Activated T-helper 17 cell treated with anti-CD3 and anti-CD28 coated beads, Interleukin-2, amount 50 U/mL, for 72 hours (primary cell): ENCODE results near the gene SLC27A1. TPM values are rescaled to one million over a fixed set of nuclear protein-coding genes. Genes with fewer than 3 reads are reported as not detected.

Experiments used
- ATAC-seq: fragments of 150-1000 bp; cut with Tn5 transposase; replicated peaks from 2 replicates; pipeline ENCODE4 v1.10.0; 2021; ENCODE audit warnings: mild to moderate bottlenecking, moderate library complexity
- H3K27ac Mint-ChIP-seq: one replicate; pipeline ENCODE4 v1.8.0; 2022; ENCODE audit warnings: mixed read lengths
- H3K27me3 Mint-ChIP-seq: one replicate; pipeline ENCODE4 v1.8.0; 2022; ENCODE audit warnings: mixed read lengths
- H3K36me3 Mint-ChIP-seq: one replicate; pipeline ENCODE4 v1.8.0; 2022; ENCODE audit warnings: low read depth, mild to moderate bottlenecking, mixed read lengths
- H3K4me1 Mint-ChIP-seq: one replicate; pipeline ENCODE4 v1.8.0; 2022; ENCODE audit warnings: mixed read lengths
- H3K4me3 Mint-ChIP-seq: one replicate; pipeline ENCODE4 v1.8.0; 2022; ENCODE audit warnings: mild to moderate bottlenecking, mixed read lengths
- H3K9me3 Mint-ChIP-seq: one replicate; pipeline ENCODE4 v1.8.0; 2022; ENCODE audit warnings: mixed read lengths
- total RNA-seq, 2 donors: library from RNA; stranded (reverse); gene quantifications; one replicate each; pipeline ENCODE4 v1.2.3, GENCODE V29; 2022

Gene SLC27A1
- total RNA-seq, 2 donors from 2014 or later: 3.8 to 6.7 TPM

- Mint-ChIP-seq H3K27me3 (no peaks in the 10 kb centered on the region), H3K4me1 (peaks cover 13% of the 10 kb centered on the region), H3K36me3 (no peaks in the 10 kb centered on the region), H3K9me3 (peaks cover 5% of the 10 kb centered on the region), H3K4me3 (no peak overlapping the region), H3K27ac (no peak overlapping the region)
- peak; percentile 34 for ATAC-seq
Observed at GRCh38 chr19:17526922-17527321, 56.6 kb downstream of the SLC27A1 start.

DNA sequence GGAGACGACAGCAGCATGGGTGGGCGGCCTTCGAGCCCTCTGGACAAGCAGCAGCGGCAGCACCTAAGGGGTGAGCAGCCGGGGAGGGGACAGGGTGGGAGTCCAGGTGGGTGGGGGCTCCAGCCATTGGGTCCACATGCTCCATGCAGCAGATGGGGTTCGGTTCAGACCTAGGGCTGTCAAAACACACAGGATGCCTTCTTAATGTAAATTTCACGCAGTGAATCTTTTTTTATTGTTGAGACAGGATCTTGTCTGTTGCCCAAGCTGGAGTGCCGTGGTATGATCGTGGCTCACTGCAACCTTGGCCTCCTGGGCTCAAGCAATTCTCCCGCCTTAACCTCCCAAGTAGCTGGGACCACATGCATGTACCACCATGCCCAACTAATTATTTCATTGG, 57.0 kb downstream of the SLC27A1 start:
- Mint-ChIP-seq H3K36me3 (no peaks in the 10 kb centered on the region), H3K4me1 (peaks cover 13% of the 10 kb centered on the region), H3K4me3 (no peak overlapping the region), H3K27me3 (no peaks in the 10 kb centered on the region), H3K27ac (no peak overlapping the region), H3K9me3 (peaks cover 5% of the 10 kb centered on the region)
- ATAC-seq: no peak

DNA sequence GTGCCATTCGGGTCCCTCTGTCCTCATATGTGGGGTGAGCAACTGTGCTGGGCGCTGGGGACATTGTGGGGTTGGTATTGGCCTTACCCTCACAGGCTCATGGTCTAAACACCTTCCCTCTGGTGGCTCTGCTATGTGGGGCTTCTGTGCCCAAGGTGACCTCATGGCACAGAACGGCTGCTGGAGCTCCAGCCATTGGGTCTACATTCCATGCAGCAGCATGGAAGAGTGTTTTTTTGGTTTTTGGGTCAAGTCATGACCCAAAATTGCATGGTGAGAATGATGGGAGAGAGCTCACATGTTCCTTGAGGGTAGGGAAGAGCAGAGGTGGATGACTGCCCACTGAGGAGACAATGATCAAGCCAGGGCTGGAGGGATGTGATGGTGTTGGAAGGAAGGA, 58.3 kb downstream of the SLC27A1 start:
- Mint-ChIP-seq H3K4me1 (peaks cover 5% of the 10 kb centered on the region), H3K36me3 (no peaks in the 10 kb centered on the region), H3K4me3 (no peak overlapping the region), H3K27me3 (no peaks in the 10 kb centered on the region), H3K9me3 (peaks cover 5% of the 10 kb centered on the region), H3K27ac (no peak overlapping the region)
- no peak for ATAC-seq

GRCh38 chr19:17529239-17530158, 59.2 kb downstream of the SLC27A1 start:
- Mint-ChIP-seq H3K36me3 (no peaks in the 10 kb centered on the region), H3K9me3 (peaks cover 5% of the 10 kb centered on the region), H3K4me1 (no peaks in the 10 kb centered on the region), H3K27me3 (no peaks in the 10 kb centered on the region), H3K27ac (no peak overlapping the region), H3K4me3 (no peak overlapping the region)
- ATAC-seq: no peak

DNA sequence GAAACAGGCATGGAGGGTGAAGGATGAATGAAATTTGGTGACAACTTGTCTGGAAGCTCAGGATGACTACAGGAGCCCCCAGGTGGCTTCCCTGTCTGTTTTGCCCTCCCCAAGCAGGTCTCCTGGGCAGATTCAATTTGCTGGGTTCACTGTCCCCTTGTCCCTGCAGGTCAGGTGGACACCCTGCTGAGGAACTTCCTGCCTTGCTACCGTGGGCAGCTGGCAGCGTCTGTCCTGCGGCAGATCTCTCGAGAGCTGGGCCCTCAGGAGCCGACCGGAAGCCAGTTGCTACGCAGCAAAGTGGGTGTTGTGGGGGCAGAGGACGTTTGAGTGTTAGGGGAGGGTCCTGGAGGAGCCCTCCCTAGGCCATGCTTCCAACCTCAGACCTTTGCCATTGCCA, 60.3 kb downstream of the SLC27A1 start:
- no peak overlapping the region for H3K4me3 Mint-ChIP-seq
- ATAC-seq: no peak
- H3K27ac Mint-ChIP-seq: no peak overlapping the region
- H3K4me1 Mint-ChIP-seq: no peaks in the 10 kb centered on the region
- no peaks in the 10 kb centered on the region for H3K36me3 Mint-ChIP-seq
- H3K27me3 Mint-ChIP-seq: no peaks in the 10 kb centered on the region
- H3K9me3 Mint-ChIP-seq: peaks cover 5% of the 10 kb centered on the region

GRCh38 chr19:17532116-17532515, 61.8 kb downstream of the SLC27A1 start:
- Mint-ChIP-seq H3K4me1 (no peaks in the 10 kb centered on the region), H3K27ac (no peak overlapping the region), H3K27me3 (no peaks in the 10 kb centered on the region), H3K36me3 (no peaks in the 10 kb centered on the region), H3K9me3 (peaks cover 5% of the 10 kb centered on the region), H3K4me3 (no peak overlapping the region)
- no peak for ATAC-seq

DNA sequence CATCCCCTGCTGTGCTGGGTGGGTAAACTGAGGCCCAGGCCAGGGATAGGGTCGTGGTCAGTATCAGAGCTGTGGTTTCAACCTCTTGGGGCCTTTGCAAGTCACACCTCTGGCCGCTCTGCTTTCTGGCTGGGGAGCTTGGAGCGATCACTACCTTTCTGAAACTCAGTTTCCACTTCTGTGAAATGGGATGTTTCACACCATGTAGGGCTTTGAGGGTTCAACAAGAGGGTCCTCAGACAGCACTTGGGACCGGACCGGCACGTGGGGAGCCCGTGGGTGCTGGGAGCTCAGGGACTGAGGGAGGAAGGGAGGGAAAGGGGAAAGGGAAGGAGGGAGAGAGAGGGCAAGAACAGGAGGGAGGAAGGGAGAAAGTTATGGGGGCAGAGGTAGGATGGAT, 62.2 kb downstream of the SLC27A1 start:
- Mint-ChIP-seq H3K27ac (no peak overlapping the region), H3K9me3 (peaks cover 5% of the 10 kb centered on the region), H3K36me3 (no peaks in the 10 kb centered on the region), H3K4me1 (no peaks in the 10 kb centered on the region), H3K4me3 (no peak overlapping the region), H3K27me3 (no peaks in the 10 kb centered on the region)
- ATAC-seq: no peak

DNA sequence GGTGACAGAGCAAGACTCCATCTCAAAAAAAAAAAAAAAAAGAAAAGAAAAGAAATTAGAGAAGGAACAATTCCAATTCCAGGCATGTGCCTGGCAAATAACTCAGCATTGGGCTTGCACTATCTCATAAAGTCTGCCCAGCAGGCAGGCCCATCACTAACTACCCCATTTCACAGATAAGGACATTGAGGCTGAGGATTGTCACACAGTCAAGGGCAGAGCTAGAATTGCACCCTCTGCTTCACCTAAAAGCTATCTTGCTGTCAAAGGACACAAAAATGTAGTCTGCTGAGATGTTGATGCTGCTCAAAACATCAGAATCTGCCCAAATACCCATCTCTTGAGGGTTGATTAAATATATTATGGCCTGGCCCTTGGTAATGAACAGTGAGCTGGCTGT, 64.4 kb downstream of the SLC27A1 start:
- no peaks in the 10 kb centered on the region for H3K9me3 Mint-ChIP-seq
- no peaks in the 10 kb centered on the region for H3K36me3 Mint-ChIP-seq
- ATAC-seq: no peak
- H3K27me3 Mint-ChIP-seq: no peaks in the 10 kb centered on the region
- peaks cover 7% of the 10 kb centered on the region for H3K4me1 Mint-ChIP-seq
- no peak overlapping the region for H3K4me3 Mint-ChIP-seq
- H3K27ac Mint-ChIP-seq: no peak overlapping the region

DNA sequence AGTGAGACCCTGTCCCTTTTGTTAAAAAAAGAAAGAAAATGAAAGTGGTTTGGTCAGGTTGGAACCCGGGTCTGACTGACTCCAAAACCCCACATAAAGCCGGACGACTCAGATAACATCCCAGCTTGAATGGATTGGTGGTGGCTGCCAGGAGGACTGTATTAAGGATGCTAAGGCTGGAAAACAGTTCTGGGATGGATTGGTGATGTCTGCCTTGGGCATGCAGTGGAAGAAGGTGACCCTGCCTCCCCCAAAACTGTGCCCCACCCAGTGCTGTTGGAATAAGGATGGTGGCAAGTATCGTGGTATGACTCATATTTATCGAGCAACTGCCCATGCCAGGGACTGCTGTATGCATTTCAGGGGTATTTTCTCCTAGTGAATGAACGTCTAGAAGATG, 66.6 kb downstream of the SLC27A1 start:
- ATAC-seq: no peak
- H3K4me3 Mint-ChIP-seq: no peak overlapping the region
- H3K4me1 Mint-ChIP-seq: peaks cover 7% of the 10 kb centered on the region
- H3K9me3 Mint-ChIP-seq: no peaks in the 10 kb centered on the region
- no peaks in the 10 kb centered on the region for H3K27me3 Mint-ChIP-seq
- no peaks in the 10 kb centered on the region for H3K36me3 Mint-ChIP-seq
- no peak overlapping the region for H3K27ac Mint-ChIP-seq

DNA sequence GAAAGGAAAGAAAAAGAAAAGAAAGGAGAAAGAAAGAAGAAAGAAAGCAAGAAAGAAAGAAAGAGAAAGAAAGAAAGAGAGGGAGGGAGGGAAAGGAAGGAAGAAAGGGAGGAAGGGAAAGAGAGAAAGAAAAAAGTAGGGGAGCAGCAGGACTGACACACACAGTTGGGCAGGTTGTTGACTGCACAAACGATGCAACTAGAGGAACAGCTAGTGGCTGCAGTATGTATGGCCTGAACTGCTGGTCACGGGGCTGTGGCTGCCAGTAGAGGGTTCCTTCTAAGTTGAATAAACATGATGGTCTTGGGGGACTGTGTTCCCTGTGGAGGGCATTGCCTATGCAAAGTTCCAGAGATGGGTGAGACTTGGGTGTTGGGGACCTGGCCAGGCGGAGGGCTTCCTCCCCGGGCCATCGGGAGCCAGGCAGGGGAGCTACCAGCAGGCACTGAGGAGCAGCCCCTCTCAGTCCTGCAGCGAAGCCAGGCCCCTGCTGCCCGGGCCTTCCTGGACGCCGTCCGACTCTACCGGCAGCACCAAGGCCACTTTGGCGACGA, 68.4 kb downstream of the SLC27A1 start:
- peak overlapping the region; percentile 54 for H3K27ac Mint-ChIP-seq
- H3K9me3 Mint-ChIP-seq: no peaks in the 10 kb centered on the region
- H3K4me1 Mint-ChIP-seq: peaks cover 7% of the 10 kb centered on the region
- peak; percentile 1 for ATAC-seq
- peak overlapping the region; percentile 81 for H3K4me3 Mint-ChIP-seq
- no peaks in the 10 kb centered on the region for H3K27me3 Mint-ChIP-seq
- no peaks in the 10 kb centered on the region for H3K36me3 Mint-ChIP-seq

DNA sequence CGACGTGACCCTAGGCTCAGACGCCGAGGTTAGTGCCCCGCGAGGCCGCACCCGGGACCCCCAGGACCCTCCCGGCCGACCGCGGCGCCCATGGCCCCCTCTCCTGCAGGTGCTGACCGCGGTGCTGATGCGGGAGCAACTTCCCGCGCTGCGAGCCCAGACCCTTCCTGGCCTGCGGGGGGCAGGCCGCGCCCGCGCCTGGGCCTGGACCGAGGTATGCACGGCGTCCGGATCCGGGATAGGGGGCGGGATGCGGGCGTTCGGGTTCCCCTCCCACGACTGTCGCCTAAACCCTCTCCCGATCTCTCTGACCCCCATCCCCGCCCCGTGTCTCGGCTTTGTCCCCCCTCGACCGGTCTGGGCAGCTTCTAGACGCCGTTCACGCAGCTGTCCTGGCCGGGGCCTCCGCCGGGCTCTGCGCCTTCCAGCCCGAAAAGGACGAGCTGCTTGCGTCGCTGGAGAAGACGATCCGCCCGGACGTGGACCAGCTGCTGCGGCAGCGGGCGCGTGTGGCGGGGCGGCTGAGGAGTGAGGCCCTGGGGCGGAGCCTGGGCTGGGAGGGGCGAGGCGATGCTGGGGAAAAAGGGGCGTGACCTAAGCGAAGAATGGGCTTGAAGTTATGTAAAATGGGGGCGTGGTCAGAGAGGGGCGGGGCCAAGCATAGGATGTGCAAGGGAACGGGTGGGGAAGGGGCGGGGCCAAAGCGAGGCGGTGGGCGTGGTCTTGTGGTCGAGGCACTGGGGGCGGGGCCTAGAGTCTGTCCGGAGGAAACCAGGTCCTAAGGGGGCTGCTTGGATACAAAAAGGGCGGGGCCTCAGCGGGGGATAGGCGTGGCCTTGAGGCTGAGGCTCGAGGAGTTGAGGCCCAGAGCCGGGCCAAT, 69.2 kb downstream of the SLC27A1 start:
- peak; percentile 95 for ATAC-seq
- Mint-ChIP-seq H3K4me3 (peak overlapping the region; percentile 81), H3K9me3 (no peaks in the 10 kb centered on the region), H3K4me1 (peaks cover 7% of the 10 kb centered on the region), H3K27me3 (no peaks in the 10 kb centered on the region), H3K36me3 (no peaks in the 10 kb centered on the region), H3K27ac (no peak overlapping the region)

GRCh38 chr19:17540174-17540573, 69.8 kb downstream of the SLC27A1 start:
- Mint-ChIP-seq H3K4me1 (peaks cover 7% of the 10 kb centered on the region), H3K9me3 (no peaks in the 10 kb centered on the region), H3K27me3 (no peaks in the 10 kb centered on the region), H3K27ac (no peak overlapping the region), H3K36me3 (no peaks in the 10 kb centered on the region), H3K4me3 (peak overlapping the region; percentile 81)
- ATAC-seq: no peak

DNA sequence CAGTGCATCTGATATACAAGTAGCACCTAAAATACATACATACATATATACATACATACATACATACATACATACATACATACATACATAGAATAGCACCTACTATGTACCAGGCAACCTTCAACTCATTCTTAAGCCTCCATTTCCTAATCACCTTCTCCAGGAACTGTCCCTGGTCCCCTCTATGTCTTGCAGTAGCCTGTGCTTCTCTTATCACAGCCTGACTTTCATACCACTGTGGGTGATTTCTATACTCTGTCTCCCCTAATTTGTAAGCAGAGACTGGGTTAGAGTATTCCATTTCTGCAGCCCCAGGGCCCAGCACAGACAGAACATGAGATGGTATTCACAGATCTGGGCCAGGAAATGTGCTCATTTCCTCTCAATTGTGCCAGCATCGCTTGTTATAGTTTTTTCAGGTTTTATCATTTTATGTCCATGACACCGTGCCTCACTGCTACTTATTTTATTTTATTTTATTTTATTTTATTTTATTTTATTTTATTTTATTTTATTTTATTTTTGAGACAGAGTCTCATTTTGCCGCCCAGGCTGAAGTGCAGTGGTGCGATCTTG, 70.9 kb downstream of the SLC27A1 start:
- H3K4me1 Mint-ChIP-seq: peaks cover 7% of the 10 kb centered on the region
- ATAC-seq: no peak
- peak overlapping the region; percentile 13 for H3K4me3 Mint-ChIP-seq
- no peaks in the 10 kb centered on the region for H3K9me3 Mint-ChIP-seq
- no peaks in the 10 kb centered on the region for H3K36me3 Mint-ChIP-seq
- H3K27me3 Mint-ChIP-seq: no peaks in the 10 kb centered on the region
- H3K27ac Mint-ChIP-seq: no peak overlapping the region

DNA sequence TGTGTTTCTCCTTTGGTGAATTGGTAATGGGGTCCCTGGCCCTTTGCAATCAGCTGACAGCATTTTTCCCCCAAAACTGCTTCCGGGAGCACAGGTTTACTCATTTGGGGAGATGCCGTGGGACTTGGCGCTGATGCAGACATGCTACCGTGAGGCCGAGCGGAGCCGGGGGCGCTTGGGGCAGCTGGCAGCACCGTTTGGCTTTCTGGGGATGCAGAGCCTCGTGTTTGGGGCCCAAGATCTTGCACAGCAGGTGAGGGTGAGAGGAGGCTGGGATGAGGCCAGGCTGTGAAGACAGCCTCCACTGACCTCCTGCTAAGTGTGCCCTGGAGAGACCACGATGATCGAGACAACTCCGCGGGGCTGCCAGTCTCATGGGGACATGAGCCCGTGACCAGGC, 71.7 kb downstream of the SLC27A1 start:
- Mint-ChIP-seq H3K27me3 (no peaks in the 10 kb centered on the region), H3K4me3 (no peak overlapping the region), H3K27ac (no peak overlapping the region), H3K4me1 (peaks cover 7% of the 10 kb centered on the region), H3K9me3 (no peaks in the 10 kb centered on the region), H3K36me3 (no peaks in the 10 kb centered on the region)
- no peak for ATAC-seq
